ENCODE measurements around the gene ZNF445. TPM values are rescaled to one million over a fixed set of nuclear protein-coding genes. Genes with fewer than 3 reads are reported as not detected.

ZNF445 gene
- total RNA-seq, 3 donors from 2014 or later = 5.8 to 8.9 (median 7.2) TPM

- no peaks in the 10 kb centered on the region for H3K4me1 ChIP-seq
- H3K27ac ChIP-seq = no peak overlapping the region
- H3K9me3 ChIP-seq = no peaks in the 10 kb centered on the region
- TF ChIP-seq POLR2A (IDR thresholded peaks at IDR 0.05) (no peak), POLR2AphosphoS5 (IDR thresholded peaks at IDR 0.05) (no peak), CTCF (IDR thresholded peaks at IDR 0.05) (no peak)
- peaks cover 5% of the 10 kb centered on the region for H3K36me3 ChIP-seq
- intact Hi-C loops (cut with DNase I; ENCODE audit: low total_unique reads) = no loop called here
- no peak for DNase-seq (ENCODE audit: low spot score in 2 of 2)
- no peak overlapping the region for H3K4me3 ChIP-seq
- H3K27me3 ChIP-seq = no peaks in the 10 kb centered on the region
Measured at GRCh38 chr3:44437800-44438199, 39.7 kb downstream of the ZNF445 start.

- intact Hi-C loops (cut with DNase I; ENCODE audit: low total_unique reads) = no loop called here
- no peaks in the 10 kb centered on the region for H3K27me3 ChIP-seq
- H3K4me1 ChIP-seq = no peaks in the 10 kb centered on the region
- H3K27ac ChIP-seq = no peak overlapping the region
- H3K9me3 ChIP-seq = no peaks in the 10 kb centered on the region
- TF ChIP-seq POLR2AphosphoS5 (IDR thresholded peaks at IDR 0.05) (no peak), POLR2A (IDR thresholded peaks at IDR 0.05) (no peak), CTCF (IDR thresholded peaks at IDR 0.05) (no peak)
- H3K4me3 ChIP-seq = no peak overlapping the region
- no peaks in the 10 kb centered on the region for H3K36me3 ChIP-seq
- DNase-seq (ENCODE audit: low spot score in 2 of 2) = no peak
Measured at GRCh38 chr3:44436181-44436580, 41.3 kb downstream of the ZNF445 start.

- H3K27me3 ChIP-seq = no peaks in the 10 kb centered on the region
- H3K4me3 ChIP-seq = no peak overlapping the region
- intact Hi-C loops (cut with DNase I; ENCODE audit: low total_unique reads) = no loop called here
- no peak for DNase-seq (ENCODE audit: low spot score in 2 of 2)
- no peaks in the 10 kb centered on the region for H3K36me3 ChIP-seq
- H3K9me3 ChIP-seq = no peaks in the 10 kb centered on the region
- no peak for TF ChIP-seq CTCF (IDR thresholded peaks at IDR 0.05)
- no peak for TF ChIP-seq POLR2AphosphoS5 (IDR thresholded peaks at IDR 0.05)
- TF ChIP-seq POLR2A (IDR thresholded peaks at IDR 0.05) = no peak
- no peak overlapping the region for H3K27ac ChIP-seq
- H3K4me1 ChIP-seq = no peaks in the 10 kb centered on the region
Measured at GRCh38 chr3:44434834-44435510, 42.5 kb downstream of the ZNF445 start.

- H3K9me3 ChIP-seq = no peaks in the 10 kb centered on the region
- H3K36me3 ChIP-seq = no peaks in the 10 kb centered on the region
- H3K27ac ChIP-seq = no peak overlapping the region
- H3K27me3 ChIP-seq = no peaks in the 10 kb centered on the region
- no peaks in the 10 kb centered on the region for H3K4me1 ChIP-seq
- intact Hi-C loops (cut with DNase I; ENCODE audit: low total_unique reads) = no loop called here
- DNase-seq (ENCODE audit: low spot score in 2 of 2) = no peak
- no peak overlapping the region for H3K4me3 ChIP-seq
- TF ChIP-seq POLR2A (IDR thresholded peaks at IDR 0.05) (no peak), CTCF (IDR thresholded peaks at IDR 0.05) (no peak), POLR2AphosphoS5 (IDR thresholded peaks at IDR 0.05) (no peak)
Measured at GRCh38 chr3:44430466-44430865, 47.0 kb downstream of the ZNF445 start.

GRCh38 chr3:44429459-44429858, 48.0 kb downstream of the ZNF445 start:
- H3K9me3 ChIP-seq = no peaks in the 10 kb centered on the region
- no peaks in the 10 kb centered on the region for H3K27me3 ChIP-seq
- TF ChIP-seq POLR2AphosphoS5 (IDR thresholded peaks at IDR 0.05) (no peak), CTCF (IDR thresholded peaks at IDR 0.05) (no peak), POLR2A (IDR thresholded peaks at IDR 0.05) (no peak)
- no peak overlapping the region for H3K27ac ChIP-seq
- no peak overlapping the region for H3K4me3 ChIP-seq
- H3K4me1 ChIP-seq = no peaks in the 10 kb centered on the region
- intact Hi-C loops (cut with DNase I; ENCODE audit: low total_unique reads) = no loop called here
- DNase-seq (ENCODE audit: low spot score in 2 of 2) = no peak
- H3K36me3 ChIP-seq = no peaks in the 10 kb centered on the region
